Measurements from ENCODE around the gene ORMDL3. TPM values are rescaled to one million over a fixed set of nuclear protein-coding genes. Genes with fewer than 3 reads are reported as not detected.
A peak's percentile ranks its signal among the peaks of the same experiment; 100 is the strongest.

Gene ORMDL3
- total RNA-seq, 1 experiment from 2014 or later: 58.6 TPM

- no peak overlapping the region for H4K91ac ChIP-seq (ENCODE audit: insufficient read length, low read depth, low read length)
These were observed 757 bp downstream of the ORMDL3 start for GRCh38 chr17:39926588-39927100.

More at GRCh38 chr17:39926588-39927100, 757 bp downstream of the ORMDL3 start:
- Mint-ChIP-seq H3K27ac (peak overlapping the region; percentile 49 to 93 (median 61); a peak in 3 of 7 replicates), H3K9me3 (no peaks in the 10 kb centered on the region; a peak in 1 of 5 replicates), H3K4me1 (peaks cover 34 to 39% of the 10 kb centered on the region in 2 experiments), H3K27me3 (ENCODE audit: low read depth) (no peaks in the 10 kb centered on the region), H3K36me3 (ENCODE audit: insufficient read depth in 1 of 3, low read depth in 3 of 3) (peaks cover 14 to 25% (median 23%) of the 10 kb centered on the region in 3 experiments), H3K4me3 (peak overlapping the region; percentile 76 to 89)
- H4K8ac ChIP-seq (replicated peaks; ENCODE audit: insufficient read length, low read depth, low read length): no peak overlapping the region
- no peaks in the 10 kb centered on the region for H3K27me3 ChIP-seq (ENCODE audit: insufficient read depth, low read length)
- no peak overlapping the region for H3K18ac ChIP-seq (ENCODE audit: insufficient read length, low read depth, low read length)
- H3K79me2 ChIP-seq (ENCODE audit: insufficient read depth, low read length): peaks cover 13% of the 10 kb centered on the region; the same call in 1 of the 2 replicates
- no peak overlapping the region for H2AK5ac ChIP-seq (ENCODE audit: insufficient read length, low read length)
- peaks cover 13% of the 10 kb centered on the region for H3K79me1 ChIP-seq (ENCODE audit: insufficient read depth, low read depth, low read length, poor library complexity, severe bottlenecking)
- no peak overlapping the region for H3K23ac ChIP-seq (ENCODE audit: insufficient read length, low read depth, low read length)
- no peaks in the 10 kb centered on the region for H4K20me1 ChIP-seq (ENCODE audit: control insufficient read depth, insufficient read depth, insufficient read length)
- no peak overlapping the region for H4K5ac ChIP-seq (ENCODE audit: insufficient read length, low read depth, low read length)
- no peak overlapping the region for H2AFZ ChIP-seq (ENCODE audit: low read length)
- H3K23me2 ChIP-seq (ENCODE audit: insufficient read length, low read depth, low read length, poor library complexity, severe bottlenecking): peaks cover 15% of the 10 kb centered on the region
- H2BK120ac ChIP-seq (ENCODE audit: low read depth, low read length, poor library complexity, severe bottlenecking): no peak overlapping the region
- H3K4ac ChIP-seq (ENCODE audit: low read depth, low read length): no peak overlapping the region
- H3K4me2 ChIP-seq (ENCODE audit: insufficient read depth, insufficient read length, low read length): peak overlapping the region; percentile 90
- H2BK5ac ChIP-seq (ENCODE audit: insufficient read length, low read length): no peak overlapping the region
- no peaks in the 10 kb centered on the region for H3K9me3 ChIP-seq (ENCODE audit: control insufficient read depth, low read depth, low read length)
- no peak overlapping the region for H2BK15ac ChIP-seq (ENCODE audit: low read depth, low read length)
- no peak overlapping the region for H2BK12ac ChIP-seq (ENCODE audit: insufficient read length, low read depth, low read length)
- peak; percentile 69 for DNase-seq
- no CpG with 5 or more reads among the region's 15 CpGs for WGBS (ENCODE audit: extremely low coverage, insufficient read length, low lambda C conversion rate)
- peaks cover 5% of the 10 kb centered on the region; the same call in 1 of the 2 replicates for H3K4me1 ChIP-seq (ENCODE audit: insufficient read depth, low read length)
- peak overlapping the region; percentile 92 for H3K14ac ChIP-seq (ENCODE audit: insufficient read depth, low read length)
- H3K27ac ChIP-seq (ENCODE audit: insufficient read length, low read depth, low read length): no peak overlapping the region
- no peak for TF ChIP-seq CTCF (conservative IDR thresholded peaks at IDR 0.05)
- no peak overlapping the region for H3K56ac ChIP-seq (ENCODE audit: insufficient read length, low read depth, low read length)
- H2BK20ac ChIP-seq (ENCODE audit: low read depth, low read length, poor library complexity, severe bottlenecking): no peak overlapping the region
- H3T11ph ChIP-seq (ENCODE audit: low read length): no peak overlapping the region
- H3K9ac ChIP-seq (ENCODE audit: extremely low read depth, insufficient read length, low read length): peak overlapping the region; percentile 61

Data from H9 (cell line).